Neuronal stem cell (in vitro differentiated cells): ENCODE results near the gene PGP.
A peak's percentile ranks its signal among the peaks of the same experiment; 100 is the strongest.

ENCODE experiments used
- DNase-seq: peaks from one replicate; pipeline ENCODE4 v3.0.0-alpha.2; 2013; ENCODE audit warnings: low spot score
- H2AFZ ChIP-seq: one replicate; pipeline ENCODE4 v1.6.1; 2013; ENCODE audit warnings: mild to moderate bottlenecking, low read length, inconsistent platforms
- H2AK5ac ChIP-seq: 2 replicates; pipeline ENCODE4 v1.6.1; 2013; ENCODE audit warnings: low read depth, mild to moderate bottlenecking, inconsistent platforms, low read length, moderate library complexity, mixed read lengths
- H2BK120ac ChIP-seq: 2 replicates; pipeline ENCODE4 v1.6.1; 2013; ENCODE audit warnings: low read depth, mild to moderate bottlenecking, inconsistent platforms, low read length, moderate library complexity, mixed read lengths
- H2BK12ac ChIP-seq: one replicate; pipeline ENCODE4 v1.6.1; 2013; ENCODE audit warnings: low read length, inconsistent platforms
- H2BK15ac ChIP-seq: 2 replicates; pipeline ENCODE4 v1.6.1; 2013; ENCODE audit warnings: mild to moderate bottlenecking, low read length, inconsistent platforms, mixed read lengths
- H2BK5ac ChIP-seq: one replicate; pipeline ENCODE4 v1.6.1; 2013; ENCODE audit warnings: inconsistent platforms, mild to moderate bottlenecking, low read length, moderate library complexity
- H3K14ac ChIP-seq: one replicate; pipeline ENCODE4 v1.6.1; 2013; ENCODE audit warnings: low read length, inconsistent platforms
- H3K18ac ChIP-seq: 2 replicates; pipeline ENCODE4 v1.6.1; 2013; ENCODE audit warnings: low read length, inconsistent platforms
- H3K23ac ChIP-seq: 2 replicates; pipeline ENCODE4 v1.6.1; 2013; ENCODE audit warnings: low read depth, mild to moderate bottlenecking, mixed read lengths, low read length, inconsistent platforms; ENCODE audit not compliant: poor library complexity
- H3K27ac ChIP-seq: replicated peaks from 3 replicates; pipeline ENCODE4 v1.5.1; 2013; ENCODE audit warnings: low read length, inconsistent platforms
- H3K27me3 ChIP-seq, 3 experiments: 2 replicates each; pipeline ENCODE4 v1.6.1; 2013; ENCODE audit warnings: low read length in 3 of 3, mild to moderate bottlenecking in 2 of 3, inconsistent platforms in 1 of 3, low read depth in 1 of 3, mixed read lengths in 1 of 3, moderate library complexity in 1 of 3; ENCODE audit not compliant: control insufficient read depth in 3 of 3, insufficient read depth in 3 of 3
- H3K36me3 ChIP-seq, 2 donors: replicated peaks in 1 of 2; 2 replicates each; pipeline ENCODE4 v1.6.1; 2013; ENCODE audit warnings: low read length in 2 of 2; ENCODE audit not compliant: control insufficient read depth in 2 of 2, insufficient read depth in 2 of 2
- H3K4ac ChIP-seq: 2 replicates; pipeline ENCODE4 v1.6.1; 2013; ENCODE audit warnings: inconsistent platforms, mild to moderate bottlenecking, low read length, moderate library complexity
- H3K4me1 ChIP-seq, 2 donors: 1 replicate in 1 of 2; 2 replicates in 1 of 2; pipeline ENCODE4 v1.6.1; 2013; ENCODE audit warnings: low read length in 2 of 2, low read depth in 1 of 2; ENCODE audit not compliant: control insufficient read depth in 2 of 2, insufficient read depth in 1 of 2
- H3K4me2 ChIP-seq: one replicate; pipeline ENCODE4 v1.6.1; 2013; ENCODE audit warnings: mild to moderate bottlenecking, low read length, inconsistent platforms; ENCODE audit not compliant: insufficient read depth, poor library complexity, severe bottlenecking
- H3K4me3 ChIP-seq, 2 donors: 2 replicates each; pipeline ENCODE4 v1.5.1; 2013; ENCODE audit warnings: low read length in 2 of 2, mild to moderate bottlenecking in 2 of 2, inconsistent platforms in 1 of 2, moderate library complexity in 1 of 2
- H3K79me1 ChIP-seq: one replicate; pipeline ENCODE4 v1.6.1; 2013; ENCODE audit warnings: low read depth, mild to moderate bottlenecking, inconsistent platforms, low read length, moderate library complexity
- H3K9ac ChIP-seq: one replicate; pipeline ENCODE4 v1.6.1; 2013; ENCODE audit warnings: mild to moderate bottlenecking, low read depth, low read length, inconsistent platforms; ENCODE audit not compliant: poor library complexity
- H3K9me3 ChIP-seq, 2 donors: replicated peaks in 1 of 2; 2 replicates each; pipeline versions ENCODE3 to v1.6.1; 2013; ENCODE audit warnings: low read length in 2 of 2, mild to moderate bottlenecking in 2 of 2, inconsistent platforms in 1 of 2, low read depth in 1 of 2, mixed read lengths in 1 of 2, moderate library complexity in 1 of 2; ENCODE audit not compliant: control insufficient read depth in 2 of 2, insufficient read depth in 1 of 2
- H4K8ac ChIP-seq: one replicate; pipeline ENCODE4 v1.6.1; 2013; ENCODE audit warnings: low read depth, mild to moderate bottlenecking, inconsistent platforms, low read length, moderate library complexity
- H4K91ac ChIP-seq: one replicate; pipeline ENCODE4 v1.6.1; 2013; ENCODE audit warnings: low read length, low read depth, mild to moderate bottlenecking, inconsistent platforms; ENCODE audit not compliant: poor library complexity
- WGBS, 2 donors: extraction: QIAGEN DNeasy Blood & Tissue Kit; methylation state at CpG; one replicate each; pipeline ENCODE4 v1.1.7; 2013; ENCODE audit warnings: missing lambda C conversion rate in 2 of 2, mixed read lengths in 1 of 2; ENCODE audit not compliant: insufficient read length in 2 of 2, insufficient replicate concordance in 1 of 2; ENCODE audit errors: extremely low coverage in 2 of 2; 5-methylcytosine and 5-hydroxymethylcytosine counted together

PGP gene

DNA sequence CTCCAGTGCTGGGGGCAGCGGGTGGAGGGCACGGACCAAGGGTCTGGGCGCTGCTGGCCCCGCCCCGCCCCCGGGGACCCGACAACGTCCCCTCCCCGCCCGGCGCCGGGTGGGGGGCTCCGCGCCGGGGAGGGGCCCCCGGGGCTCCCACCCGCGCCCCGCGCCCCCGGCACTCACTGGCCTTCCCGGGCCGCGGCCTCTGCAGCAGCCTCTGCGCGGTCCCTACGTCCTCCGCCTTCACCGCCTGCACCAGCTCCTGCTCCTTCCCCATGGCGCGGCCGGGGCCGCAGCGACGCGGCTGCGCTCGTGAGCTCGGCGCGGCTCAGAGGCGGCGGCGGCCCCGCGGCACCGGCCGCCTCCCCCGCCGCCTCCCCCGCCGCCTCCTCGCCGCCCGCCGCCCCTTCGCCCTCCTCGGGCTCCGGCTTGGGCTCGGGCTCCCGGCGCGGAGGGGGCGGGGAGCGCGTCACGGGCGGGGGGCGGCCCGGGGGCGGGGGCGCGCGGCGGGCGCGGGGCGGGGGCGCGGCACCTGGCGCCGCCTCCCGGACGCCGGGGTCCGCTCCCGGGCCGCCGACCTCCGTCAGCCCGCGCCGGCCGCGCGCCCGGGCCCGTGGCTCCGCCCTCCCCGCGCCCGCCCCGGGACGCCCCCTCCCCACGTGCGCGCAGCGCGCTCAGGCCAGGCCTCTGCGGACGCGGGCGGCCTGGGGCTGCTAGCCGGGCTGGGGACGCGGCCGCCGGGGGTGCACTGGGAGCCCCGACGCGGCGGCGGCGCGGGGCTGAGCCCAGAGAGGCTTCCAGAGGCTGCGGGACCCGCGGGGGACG is 18.3 kb downstream of the PGP start, which contains the start of gene CASKIN1:
TSS of gene CASKIN1 (minus strand) at position 444 of the 819 bp plus-strand sequence. CDS start at position 271, 173 bp downstream.
- Histone ChIP-seq H2BK12ac (peak within 1 kb of the TSS; percentile 86), H4K91ac (no peak within 1 kb of the TSS), H3K4me1 (peaks cover 10 to 23% of the 10 kb centered on the region in 2 donors), H2BK120ac (peak within 1 kb of the TSS; percentile 74), H3K18ac (peak within 1 kb of the TSS; percentile 91), H3K9ac (peak within 1 kb of the TSS; percentile 84), H2AK5ac (peak within 1 kb of the TSS; percentile 99), H3K4me3 (peak within 1 kb of the TSS; percentile 58 to 93), H3K4ac (peak within 1 kb of the TSS; percentile 37), H3K36me3 (no peaks in the 10 kb centered on the region), H3K23ac (peak within 1 kb of the TSS; percentile 87), H3K27ac (no peak within 1 kb of the TSS), H3K4me2 (peak within 1 kb of the TSS; percentile 88), H3K14ac (peak within 1 kb of the TSS; percentile 38), H2BK15ac (peak within 1 kb of the TSS; percentile 88), H3K27me3 (peaks cover 2 to 30% (median 23%) of the 10 kb centered on the region in 3 experiments), H3K9me3 (peaks cover 0 to 6% of the 10 kb centered on the region in 2 donors), H4K8ac (no peak within 1 kb of the TSS), H2AFZ (peak within 1 kb of the TSS; percentile 91), H3K79me1 (no peaks in the 10 kb centered on the region), H2BK5ac (peak within 1 kb of the TSS; percentile 80)
- no CpG with 5 or more reads among the region's 129 CpGs for WGBS, 2 donors
- peak; percentile 56 for DNase-seq

DNA sequence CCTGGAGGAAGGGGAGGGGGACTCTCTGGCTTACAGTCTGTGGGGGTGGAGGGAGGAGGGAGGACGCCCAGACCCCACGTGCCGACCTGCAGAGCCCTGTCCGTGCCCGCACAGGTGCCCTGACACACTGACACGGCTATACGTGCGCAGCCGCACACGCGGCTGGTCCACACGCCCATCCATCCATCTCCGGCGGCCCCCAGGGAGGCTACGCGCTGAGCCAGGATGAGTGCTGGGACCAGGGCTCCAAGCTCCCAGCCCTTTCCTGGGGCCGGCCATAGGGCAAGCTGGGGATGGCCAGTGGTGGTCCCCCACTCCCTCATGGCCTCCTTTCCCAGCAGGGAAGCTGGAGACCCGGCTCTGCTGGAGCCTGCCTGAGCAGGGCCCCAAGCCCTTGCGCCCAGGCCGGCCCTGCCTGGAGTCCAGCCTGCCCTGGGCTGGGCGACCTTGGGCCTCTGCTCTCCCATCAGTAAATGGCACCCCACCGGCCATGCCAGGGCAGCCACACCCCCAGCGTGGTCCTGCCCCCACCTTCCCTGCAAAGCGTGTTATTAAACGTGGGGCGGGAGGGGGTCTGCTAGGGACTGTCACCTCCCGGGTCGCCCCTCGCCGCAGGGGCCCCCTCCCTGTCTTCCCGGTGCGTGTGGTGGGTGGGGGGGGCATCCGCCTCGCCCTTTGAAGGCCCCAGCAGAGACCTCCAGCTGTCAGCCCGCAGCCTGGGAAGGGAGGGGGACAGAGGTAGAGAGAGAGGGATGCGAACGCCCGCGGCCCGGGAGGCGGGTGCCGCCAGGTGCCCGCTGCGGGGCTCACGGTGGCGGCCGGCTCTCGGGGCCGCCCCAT is 19.1 kb downstream of the PGP start:
- H3K36me3 ChIP-seq: no peaks in the 10 kb centered on the region
- H3K9ac ChIP-seq: peak overlapping the region; percentile 81
- H3K27ac ChIP-seq: no peak overlapping the region
- peak overlapping the region; percentile 80 for H2AFZ ChIP-seq
- H4K8ac ChIP-seq: no peak overlapping the region
- WGBS, 2 donors: no CpG with 5 or more reads among the region's 49 CpGs
- peaks cover 2 to 30% (median 23%) of the 10 kb centered on the region in 3 experiments for H3K27me3 ChIP-seq
- no peaks in the 10 kb centered on the region for H3K79me1 ChIP-seq
- H3K4me2 ChIP-seq: peak overlapping the region; percentile 88
- H2BK12ac ChIP-seq: no peak overlapping the region
- H2BK120ac ChIP-seq: no peak overlapping the region
- peak overlapping the region; percentile 58 to 93 for H3K4me3 ChIP-seq
- H3K4ac ChIP-seq: peak overlapping the region; percentile 37
- peaks cover 10 to 23% of the 10 kb centered on the region in 2 donors for H3K4me1 ChIP-seq
- H2BK5ac ChIP-seq: peak overlapping the region; percentile 80
- peak overlapping the region; percentile 85 for H2BK15ac ChIP-seq
- peak overlapping the region; percentile 87 for H3K23ac ChIP-seq
- DNase-seq: no peak
- peak overlapping the region; percentile 85 for H3K18ac ChIP-seq
- peaks cover 0 to 5% of the 10 kb centered on the region in 2 donors for H3K9me3 ChIP-seq
- peak overlapping the region; percentile 82 for H2AK5ac ChIP-seq
- peak overlapping the region; percentile 38 for H3K14ac ChIP-seq
- H4K91ac ChIP-seq: no peak overlapping the region

DNA sequence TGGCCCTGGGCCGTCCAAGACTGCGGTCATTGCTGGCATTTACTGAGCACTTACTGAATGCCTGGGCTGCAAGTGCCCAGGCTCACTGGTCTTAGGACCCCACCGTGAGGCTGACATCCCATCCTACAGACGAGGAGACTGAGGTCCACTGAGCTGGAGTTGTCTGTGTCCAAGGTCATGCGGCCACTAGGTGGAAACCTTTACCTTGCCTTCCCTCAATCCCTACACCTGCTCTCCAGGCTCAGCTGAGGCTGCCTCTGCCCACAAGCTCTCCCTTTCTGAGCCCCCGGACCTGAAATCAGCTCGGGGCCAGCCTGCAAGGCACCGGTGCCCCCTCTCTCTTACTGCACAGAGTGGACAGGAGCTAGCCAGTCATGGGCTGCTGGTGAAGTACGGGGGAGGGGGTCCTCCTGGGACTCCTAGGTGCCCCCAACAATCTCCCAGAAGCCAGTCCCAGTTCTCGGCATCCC is 19.8 kb downstream of the PGP start:
- Histone ChIP-seq H3K79me1 (no peaks in the 10 kb centered on the region), H3K18ac (peak overlapping the region; percentile 85), H3K27ac (no peak overlapping the region), H3K9me3 (no peaks in the 10 kb centered on the region), H3K27me3 (peaks cover 2 to 29% (median 17%) of the 10 kb centered on the region in 3 experiments), H3K14ac (no peak overlapping the region), H2AK5ac (peak overlapping the region; percentile 82), H2BK120ac (no peak overlapping the region), H3K36me3 (no peaks in the 10 kb centered on the region), H3K9ac (no peak overlapping the region), H4K91ac (no peak overlapping the region), H2BK12ac (no peak overlapping the region), H3K4me1 (peaks cover 10 to 28% of the 10 kb centered on the region in 2 donors), H2AFZ (no peak overlapping the region), H2BK5ac (peak overlapping the region; percentile 80), H3K4ac (no peak overlapping the region), H3K4me2 (peak overlapping the region; percentile 88), H2BK15ac (peak overlapping the region; percentile 85), H3K23ac (peak overlapping the region; percentile 87), H4K8ac (no peak overlapping the region), H3K4me3 (peak overlapping the region; percentile 58 to 65)
- WGBS, 2 donors: no CpG with 5 or more reads among the region's 10 CpGs
- DNase-seq: no peak
